Measurements from ENCODE around the gene FNBP1. TPM values are rescaled to one million over a fixed set of nuclear protein-coding genes. Genes with fewer than 3 reads are reported as not detected.
A peak's percentile ranks its signal among the peaks of the same experiment; 100 is the strongest.
"Not testable (repeated sequence)": the region's sequence is repeated elsewhere in the genome, so short reads cannot be mapped to it uniquely, and the experiment has no call there.

Gene FNBP1
- total RNA-seq, 2 donors from 2014 or later, result 17.1 to 17.9 TPM

DNA sequence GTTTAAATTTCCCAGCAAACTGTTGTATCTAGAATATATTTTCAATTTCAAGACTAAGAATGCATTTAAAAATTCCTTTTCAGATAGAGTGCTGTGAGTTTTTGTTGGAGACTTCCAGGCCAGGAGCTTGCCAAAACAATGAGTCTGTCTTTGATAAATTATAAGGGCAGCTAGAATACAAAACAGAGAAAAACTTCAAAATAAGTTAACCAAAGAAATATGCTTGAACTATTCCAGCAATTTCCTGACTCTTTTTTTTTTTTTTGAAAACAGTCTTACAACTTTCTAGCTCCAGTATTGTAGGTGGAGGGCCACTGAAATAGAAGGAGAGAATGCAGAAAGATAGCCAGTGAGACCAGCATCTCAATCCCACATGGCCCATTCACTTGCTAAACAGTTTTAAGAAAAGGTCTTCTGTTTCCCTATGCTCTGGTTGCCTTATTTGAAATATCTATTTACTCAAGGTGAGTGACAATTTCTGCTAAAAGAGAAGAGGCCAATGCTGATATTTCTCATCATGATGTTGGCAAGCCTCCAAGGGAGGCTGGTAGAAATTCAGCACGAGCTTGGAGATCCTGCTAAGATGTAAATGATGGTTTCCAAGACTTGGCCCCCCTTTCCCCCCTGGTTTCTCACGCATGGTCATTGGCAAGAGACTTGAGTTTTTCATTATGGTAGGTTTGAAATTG, 104.6 kb downstream of the FNBP1 start:
- Histone ChIP-seq H3K27ac (no peak overlapping the region), H3K9me3 (no peaks in the 10 kb centered on the region), H3K4me3 (no peak overlapping the region), H3K27me3 (no peaks in the 10 kb centered on the region), H3K36me3 (replicated peaks in 1 of 2; ENCODE audit: insufficient read depth in 1 of 2, low read depth in 2 of 2) (no peaks in the 10 kb centered on the region), H3K4me1 (peaks cover 7% of the 10 kb centered on the region)
- ATAC-seq (no peak), DNase-seq (no peak)
- TF ChIP-seq POLR2A (IDR thresholded peaks at IDR 0.05), result no peak
- 43 to 50% methylated on average over 2 of the region's 2 CpGs for WGBS, 2 donors
- intact Hi-C loops (cut with DNase I), result no loop called here

- intact Hi-C loops (cut with DNase I); H3K27me3 ChIP-seq; ATAC-seq; H3K4me3 ChIP-seq; H3K36me3 ChIP-seq (replicated peaks in 1 of 2; ENCODE audit: insufficient read depth in 1 of 2, low read depth in 2 of 2); H3K27ac ChIP-seq; H3K9me3 ChIP-seq; DNase-seq; H3K4me1 ChIP-seq: not testable (repeated sequence)
- WGBS, 2 donors, result 90 to 93% methylated on average over 5 of the region's 5 CpGs
These were observed 105.1 kb downstream of the FNBP1 start for GRCh38 chr9:129937879-129938278.

DNA sequence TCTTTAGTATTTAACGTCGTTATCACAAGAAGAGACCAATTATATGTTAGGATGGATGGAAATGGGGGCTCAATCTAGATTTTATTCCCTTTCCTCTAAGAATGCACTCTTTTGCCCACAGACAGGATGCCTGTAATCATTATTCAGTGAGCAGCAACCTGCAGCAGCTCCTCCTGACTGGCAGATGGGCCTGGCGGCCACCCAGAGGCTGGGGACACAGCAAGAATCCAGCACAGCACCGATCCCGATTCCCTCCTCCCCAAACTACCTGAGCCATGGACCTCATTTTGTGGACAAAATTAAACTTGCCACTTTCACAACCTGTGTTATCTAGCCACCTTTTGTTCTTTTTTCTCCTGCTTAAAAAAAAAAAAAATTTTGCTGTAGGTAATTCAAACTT, 106.8 kb downstream of the FNBP1 start:
- no peak for TF ChIP-seq CTCF (IDR thresholded peaks at IDR 0.05)
- TF ChIP-seq POLR2A (IDR thresholded peaks at IDR 0.05), result no peak
- H3K4me1 ChIP-seq, result peaks cover 7% of the 10 kb centered on the region
- no peak overlapping the region for H3K4me3 ChIP-seq
- H3K36me3 ChIP-seq (replicated peaks in 1 of 2; ENCODE audit: insufficient read depth in 1 of 2, low read depth in 2 of 2), result no peaks in the 10 kb centered on the region
- WGBS, 2 donors, result 59 to 63% methylated on average over 5 of the region's 5 CpGs
- no peaks in the 10 kb centered on the region for H3K9me3 ChIP-seq
- H3K27me3 ChIP-seq, result no peaks in the 10 kb centered on the region
- no peak for ATAC-seq
- intact Hi-C loops (cut with DNase I), result no loop called here
- H3K27ac ChIP-seq, result no peak overlapping the region
- DNase-seq, result no peak

DNA sequence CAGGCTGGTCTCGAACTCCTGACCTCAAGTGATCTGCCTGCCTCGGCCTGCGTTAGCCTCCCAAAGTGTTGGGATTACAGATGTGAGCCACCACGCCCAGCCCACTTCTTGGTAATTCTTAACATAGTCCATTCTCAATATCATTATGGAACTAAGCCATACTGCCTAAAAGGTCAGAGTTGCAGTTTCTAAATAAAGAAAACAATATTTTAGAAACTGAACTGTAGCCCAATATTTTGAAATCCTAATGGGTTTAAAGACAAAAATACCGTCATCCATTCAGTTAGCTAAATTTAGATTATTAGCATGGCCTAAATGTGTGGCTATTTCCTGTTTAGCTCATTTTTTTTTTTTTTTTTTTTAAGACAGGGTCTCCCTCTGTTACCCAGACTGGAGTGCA, 108.2 kb downstream of the FNBP1 start:
- DNase-seq (no peak), ATAC-seq (no peak)
- no peaks in the 10 kb centered on the region for H3K27me3 ChIP-seq
- H3K27ac ChIP-seq, result peak overlapping the region in 1 of 4 donors; percentile 5
- 73 to 84% methylated on average over 5 of the region's 5 CpGs for WGBS, 2 donors
- H3K4me3 ChIP-seq, result no peak overlapping the region
- no peaks in the 10 kb centered on the region for H3K9me3 ChIP-seq
- TF ChIP-seq POLR2A (IDR thresholded peaks at IDR 0.05) (no peak), CTCF (IDR thresholded peaks at IDR 0.05) (no peak)
- peaks cover 7% of the 10 kb centered on the region for H3K4me1 ChIP-seq
- H3K36me3 ChIP-seq (replicated peaks in 1 of 2; ENCODE audit: insufficient read depth in 1 of 2, low read depth in 2 of 2), result no peaks in the 10 kb centered on the region
- intact Hi-C loops (cut with DNase I), result no loop called here

DNA sequence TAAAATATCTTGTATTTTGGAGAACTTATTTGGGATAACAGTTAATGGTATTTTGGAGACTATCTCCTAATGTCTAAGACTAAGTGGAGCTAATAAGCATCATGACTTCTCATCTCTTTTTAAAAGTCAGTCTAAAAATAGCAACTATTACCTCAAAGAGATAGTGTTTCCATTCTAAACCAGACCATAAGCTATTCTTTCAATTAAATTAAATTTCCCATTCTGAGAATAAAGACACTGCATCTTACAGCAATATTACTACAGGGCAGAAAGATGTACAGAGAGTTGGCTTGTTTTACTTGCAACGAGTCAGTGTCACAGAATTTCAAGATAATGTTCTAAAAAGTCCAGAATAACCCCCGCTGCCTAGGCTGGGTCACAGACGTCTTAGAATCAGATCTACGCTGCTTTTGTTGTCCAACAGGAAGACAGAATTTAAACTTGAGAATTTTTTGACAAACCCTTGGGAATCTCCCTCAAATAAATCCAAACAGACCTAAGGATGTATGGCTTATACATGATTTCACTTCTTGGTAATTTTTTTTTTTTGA, 108.9 kb downstream of the FNBP1 start:
- Histone ChIP-seq H3K4me3 (no peak overlapping the region), H3K9me3 (no peaks in the 10 kb centered on the region), H3K36me3 (replicated peaks in 1 of 2; ENCODE audit: insufficient read depth in 1 of 2, low read depth in 2 of 2) (no peaks in the 10 kb centered on the region), H3K27ac (peak overlapping the region in 1 of 4 donors; percentile 5), H3K27me3 (no peaks in the 10 kb centered on the region), H3K4me1 (peaks cover 7% of the 10 kb centered on the region)
- WGBS, 2 donors, result 84 to 88% methylated on average over 4 of the region's 4 CpGs
- intact Hi-C loops (cut with DNase I), result no loop called here
- ATAC-seq (no peak), DNase-seq (no peak)
- TF ChIP-seq POLR2A (IDR thresholded peaks at IDR 0.05), result no peak
- TF ChIP-seq CTCF (IDR thresholded peaks at IDR 0.05), result no peak

Data from body of pancreas (tissue), 4 donors.